ENCODE measurements around the gene PTPRM. TPM values are rescaled to one million over a fixed set of nuclear protein-coding genes. Genes with fewer than 3 reads are reported as not detected.

Gene PTPRM
- total and polyA plus RNA-seq, 2 of the 4 experiments (the other 2 are of a cell fraction) = 28.3 to 51.2 TPM

DNA sequence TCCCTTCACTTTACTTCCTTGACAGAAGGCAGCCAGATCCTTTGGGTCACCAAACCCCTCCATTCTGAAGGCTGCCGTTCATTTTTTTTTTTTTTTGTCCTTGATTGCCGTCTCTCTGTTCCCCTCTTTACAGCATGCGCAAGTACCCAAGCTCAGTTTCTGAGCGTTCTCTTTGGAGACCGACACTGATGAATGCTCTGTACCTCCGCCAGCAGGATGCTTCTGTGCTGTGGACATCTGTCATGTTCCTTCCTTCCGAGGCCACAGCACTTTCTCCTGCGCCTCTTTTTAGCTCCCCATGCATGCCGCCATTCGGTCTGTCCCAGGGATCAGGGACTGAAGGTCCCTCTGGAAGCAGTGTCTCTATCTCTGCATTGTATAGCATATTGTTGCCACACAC is 763.5 kb downstream of the PTPRM start:
- in situ Hi-C loops (cut with MboI; ENCODE audit: low sequenced_read_pairs) (no loop called here), dilution Hi-C loops (cut with HindIII; ENCODE audit: low sequenced_read_pairs, unreplicated experiment) (no loop called here), intact Hi-C loops (cut with micrococcal nuclease) (no loop called here)
- H3K27ac ChIP-seq (ENCODE audit: insufficient read depth, low read length) = no peak overlapping the region
- ChIA-PET POLR2A (ENCODE audit: unreplicated experiment) (no interaction called here), CTCF (interaction anchor here (0.6 to 0.7 kb wide), 3 partner anchors 30 to 259 kb away, joined by 3 to 7 read pairs (median 3); no protein-coding TSS in a partner anchor)
- no peak for TF ChIP-seq MAFK (IDR thresholded peaks at IDR 0.05; ENCODE audit: low read depth, low read length)
- TF ChIP-seq MXI1 (IDR thresholded peaks at IDR 0.05; ENCODE audit: borderline replicate concordance, low read depth, low read length) = no peak
- TF ChIP-seq CHD1 (IDR thresholded peaks at IDR 0.05; ENCODE audit: low read depth, low read length) = no peak
- no peak for TF ChIP-seq NFE2L2 (IDR thresholded peaks at IDR 0.05; ENCODE audit: low read depth, low read length)
- no peak for TF ChIP-seq SMC3 (IDR thresholded peaks at IDR 0.05; ENCODE audit: low read depth, low read length)
- TF ChIP-seq, protein P1, sequence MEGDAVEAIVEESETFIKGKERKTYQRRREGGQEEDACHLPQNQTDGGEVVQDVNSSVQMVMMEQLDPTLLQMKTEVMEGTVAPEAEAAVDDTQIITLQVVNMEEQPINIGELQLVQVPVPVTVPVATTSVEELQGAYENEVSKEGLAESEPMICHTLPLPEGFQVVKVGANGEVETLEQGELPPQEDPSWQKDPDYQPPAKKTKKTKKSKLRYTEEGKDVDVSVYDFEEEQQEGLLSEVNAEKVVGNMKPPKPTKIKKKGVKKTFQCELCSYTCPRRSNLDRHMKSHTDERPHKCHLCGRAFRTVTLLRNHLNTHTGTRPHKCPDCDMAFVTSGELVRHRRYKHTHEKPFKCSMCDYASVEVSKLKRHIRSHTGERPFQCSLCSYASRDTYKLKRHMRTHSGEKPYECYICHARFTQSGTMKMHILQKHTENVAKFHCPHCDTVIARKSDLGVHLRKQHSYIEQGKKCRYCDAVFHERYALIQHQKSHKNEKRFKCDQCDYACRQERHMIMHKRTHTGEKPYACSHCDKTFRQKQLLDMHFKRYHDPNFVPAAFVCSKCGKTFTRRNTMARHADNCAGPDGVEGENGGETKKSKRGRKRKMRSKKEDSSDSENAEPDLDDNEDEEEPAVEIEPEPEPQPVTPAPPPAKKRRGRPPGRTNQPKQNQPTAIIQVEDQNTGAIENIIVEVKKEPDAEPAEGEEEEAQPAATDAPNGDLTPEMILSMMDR (conservative IDR thresholded peaks at IDR 0.05; ENCODE audit: low read depth, low read length) = no peak
- TF ChIP-seq ELK1 (IDR thresholded peaks at IDR 0.05; ENCODE audit: borderline replicate concordance, low read depth, low read length) = no peak
- no peak for TF ChIP-seq RFX5 (IDR thresholded peaks at IDR 0.05; ENCODE audit: low read depth, low read length)
- TF ChIP-seq MAZ (IDR thresholded peaks at IDR 0.05; ENCODE audit: borderline replicate concordance, low read depth, low read length) = no peak
- TF ChIP-seq BHLHE40 (IDR thresholded peaks at IDR 0.05; ENCODE audit: low read depth, low read length) = no peak
- TF ChIP-seq USF2 (IDR thresholded peaks at IDR 0.05; ENCODE audit: low read depth, low read length) = no peak
- TF ChIP-seq FOS (IDR thresholded peaks at IDR 0.05; ENCODE audit: low read depth, low read length) = no peak
- TF ChIP-seq RAD21 (IDR thresholded peaks at IDR 0.05; ENCODE audit: low read length) = no peak
- H3K9me3 ChIP-seq (ENCODE audit: control insufficient read depth, insufficient read depth, low read length) = no peaks in the 10 kb centered on the region
- no peak overlapping the region for H3K4me3 ChIP-seq (ENCODE audit: insufficient read depth, low read depth, low read length)
- no peak overlapping the region for H2AFZ ChIP-seq (replicated peaks; ENCODE audit: low read length, poor library complexity)
- H3K4me2 ChIP-seq (ENCODE audit: low read depth, low read length) = no peak overlapping the region
- H2AK5ac ChIP-seq (ENCODE audit: low read depth, low read length) = no peak overlapping the region
- H3K9me1 ChIP-seq (ENCODE audit: insufficient read depth, low read length) = peaks cover 3% of the 10 kb centered on the region; the same call in 1 of the 2 replicates
- no peak overlapping the region for H3K18ac ChIP-seq (ENCODE audit: low read depth, low read length)
- H3K4ac ChIP-seq (ENCODE audit: low read depth, low read length) = no peak overlapping the region
- H3K79me1 ChIP-seq (ENCODE audit: low read depth in 1 of 2, low read length in 2 of 2) = no peaks in the 10 kb centered on the region
- no peak overlapping the region for H3K9ac ChIP-seq (ENCODE audit: low read depth, low read length)
- H3K56ac ChIP-seq (ENCODE audit: extremely low read depth, insufficient read depth, low read length) = no peak overlapping the region
- no TSS peak for BruUV-seq (replicated peaks)
- no peak overlapping the region for H2BK5ac ChIP-seq (ENCODE audit: low read depth, low read length, poor library complexity, severe bottlenecking)
- no peak overlapping the region for H3K14ac ChIP-seq (replicated peaks; ENCODE audit: low read depth, low read length)
- no peak overlapping the region for H4K8ac ChIP-seq (ENCODE audit: low read depth in 2 of 2, low read length in 2 of 2)
- no peak overlapping the region for H3K23ac ChIP-seq (ENCODE audit: low read depth, low read length)
- 94% methylated on average over 9 of the region's 10 CpGs; no CpG with 5 or more reads in 1 of the 2 experiments for WGBS, 2 experiments (ENCODE audit: extremely low coverage in 2 of 2, insufficient read length in 1 of 2)
- H2AK9ac ChIP-seq (replicated peaks; ENCODE audit: low read depth, low read length, poor library complexity) = no peak overlapping the region
- H4K20me1 ChIP-seq (ENCODE audit: insufficient read depth, low read length) = no peaks in the 10 kb centered on the region
- peaks cover 6% of the 10 kb centered on the region for H3K4me1 ChIP-seq (ENCODE audit: control insufficient read depth, insufficient read depth, low read length)
- ATAC-seq (ENCODE audit: low read depth) (no peak), DNase-seq (no peak)
- no peak overlapping the region for H4K5ac ChIP-seq (ENCODE audit: low read depth, low read length)
- H3K36me3 ChIP-seq (ENCODE audit: control insufficient read depth, insufficient read depth, low read length) = no peaks in the 10 kb centered on the region
- no peak overlapping the region for H2BK20ac ChIP-seq (ENCODE audit: low read depth, low read length)
- no peak overlapping the region for H2BK15ac ChIP-seq (ENCODE audit: low read depth, low read length)
- H2BK120ac ChIP-seq (ENCODE audit: low read depth, low read length) = no peak overlapping the region
- no peaks in the 10 kb centered on the region for H3K27me3 ChIP-seq (ENCODE audit: control insufficient read depth, insufficient read depth, low read length)
- no peak overlapping the region for H4K91ac ChIP-seq (ENCODE audit: insufficient read depth, low read depth, low read length)
